Left cardiac atrium (tissue), 4 donors: ENCODE data around the gene PIGO. TPM values are rescaled to one million over a fixed set of nuclear protein-coding genes. Genes with fewer than 3 reads are reported as not detected.
A peak's percentile ranks its signal among the peaks of the same experiment; 100 is the strongest.

ENCODE experiments used
- ATAC-seq, 2 donors: fragments of 200-7000 bp; cut with Tn5 transposase; one replicate each; pipeline ENCODE4 v1.9.1; 2020; ENCODE audit warnings: mild to moderate bottlenecking in 2 of 2, moderate library complexity in 2 of 2
- DNase-seq: peaks from one replicate; pipeline ENCODE4 v3.0.0-alpha.2; 2020
- intact Hi-C, 2 donors: fragments of 100-400 bp; cut with DNase I; formaldehyde crosslinking; loops; one replicate each; pipeline versions ENCODE4 v1.14.1 to v1.15.1; 2022 to 2023
- long read RNA-seq: library from polyadenylated mRNA; unstranded; transcript quantifications from one replicate; pipeline ENCODE4 v2.0.0, GENCODE V29; 2021
- total RNA-seq, 2 donors: library from RNA; stranded (reverse); fragmentation: NEBNext Ultra II Directional; extraction: Animal tissue kit (Norgen Biotek cat#: 25700); gene quantifications; one replicate each; pipeline ENCODE4 v1.2.1, GENCODE V29; 2021
- donor health status: DM: no; HTN: yes; CAD: no.
- donor health status: DM: no; HTN: yes; CAD: no; lungs with severe emphysema.
- donor health status: DM: yes; HTN: yes; CAD: no.
- donor health status: Dilated cardiomyopathy.

PIGO gene
- 10 to 100 TPM; 10.9 to 11.5 TPM for total RNA-seq
- long read RNA-seq, partial matches to known transcripts, result 43 of 53 reads
- long read RNA-seq, other reads (novel, unspliced or antisense), result 7 of 53 reads

- peak; percentile 95 for ATAC-seq
- intact Hi-C loops, result loop anchor here (2.0 to 10.0 kb wide), 2 partner anchors 191 to 197 kb away; no protein-coding TSS in a partner anchor
- DNase-seq, result peak; percentile 93
These were observed at the start of gene PIGO for GRCh38 chr9:35096035-35096849. Gene PIGO, minus strand, starts transcription at chr9:35096591. Its CDS starts 1,026 bp downstream, at chr9:35095565.

- intact Hi-C loops, result no loop called here
- no peak for DNase-seq
- no peak for ATAC-seq
These were observed 45.6 kb upstream of the PIGO start for GRCh38 chr9:35142037-35142436.

- intact Hi-C loops, result no loop called here
- ATAC-seq (no peak), DNase-seq (no peak)
These were observed 43.7 kb upstream of the PIGO start for GRCh38 chr9:35140093-35140492.

- DNase-seq, result no peak
- intact Hi-C loops, result no loop called here
- no peak for ATAC-seq
These were observed 40.5 kb upstream of the PIGO start for GRCh38 chr9:35136866-35137265.

GRCh38 chr9:35135988-35136387 is 39.6 kb upstream of the PIGO start:
- ATAC-seq, result no peak
- DNase-seq, result no peak
- intact Hi-C loops, result no loop called here

GRCh38 chr9:35134920-35135319 is 38.5 kb upstream of the PIGO start:
- no peak for ATAC-seq
- DNase-seq, result no peak
- intact Hi-C loops, result no loop called here

GRCh38 chr9:35116898-35117551 is 20.6 kb upstream of the PIGO start:
- intact Hi-C loops, result loop anchor here (1.0 to 10.0 kb wide), 6 partner anchors 46 to 488 kb away; partner anchors contain the start of genes TESK1 (in 1 of the 2) and UNC13B (in 1 of the 2)
- peak; percentile 76 to 82 for ATAC-seq

GRCh38 chr9:35116539-35116897 is 20.1 kb upstream of the PIGO start:
- DNase-seq (no peak), ATAC-seq (peak; percentile 0 to 1)
- intact Hi-C loops, result loop anchor here (2.0 to 10.0 kb wide), 5 partner anchors 46 to 488 kb away; partner anchors contain the start of genes TESK1 (in 1 of the 2) and UNC13B (in 1 of the 2)

More at GRCh38 chr9:35116898-35117551, 20.6 kb upstream of the PIGO start:
- DNase-seq, result peak; percentile 93

- ATAC-seq (peak; percentile 72 to 74), DNase-seq (peak; percentile 97)
- intact Hi-C loops, result loop anchor here (2.0 to 10.0 kb wide), 5 partner anchors 47 to 489 kb away; partner anchors contain the start of genes TESK1 (in 1 of the 2) and UNC13B (in 1 of the 2)
These were observed 19.5 kb upstream of the PIGO start, which contains the start of gene ATOSB for GRCh38 chr9:35115680-35116538. Gene ATOSB, minus strand, starts transcription at chr9:35115862. Its CDS starts 7,588 bp downstream, at chr9:35108274.

- DNase-seq (peak; percentile 81), ATAC-seq (peak in 1 of 2 donors; percentile 5)
- intact Hi-C loops, result loop anchor here (5.0 to 10.0 kb wide), 3 partner anchors 152 to 490 kb away; partner anchors contain the start of gene TESK1 (in 1 of the 2)
These were observed 18.6 kb upstream of the PIGO start for GRCh38 chr9:35114840-35115628.

GRCh38 chr9:35114113-35114839 is 17.9 kb upstream of the PIGO start:
- intact Hi-C loops, result loop anchor here in 1 of 2 donors (10.0 kb wide), 1 partner anchor 491 kb away; the partner anchor contains the start of gene TESK1
- peak; percentile 92 for DNase-seq
- ATAC-seq, result peak; percentile 6 to 39

GRCh38 chr9:35112257-35113020 is 16.0 kb upstream of the PIGO start:
- intact Hi-C loops, result loop anchor here in 1 of 2 donors (10.0 kb wide), 1 partner anchor 492 kb away; the partner anchor contains the start of gene TESK1
- peak; percentile 60 for DNase-seq

GRCh38 chr9:35111001-35111933 is 14.9 kb upstream of the PIGO start:
- ATAC-seq (peak; percentile 76 to 87), DNase-seq (peak; percentile 99)
- intact Hi-C loops, result loop anchor here in 1 of 2 donors (10.0 kb wide), 1 partner anchor 494 kb away; the partner anchor contains the start of gene TESK1

More at GRCh38 chr9:35112257-35113020, 16.0 kb upstream of the PIGO start:
- ATAC-seq, result no peak

- intact Hi-C loops, result loop anchor here in 1 of 2 donors (10.0 kb wide), 1 partner anchor 494 kb away; the partner anchor contains the start of gene TESK1
- peak; percentile 49 for DNase-seq
- peak in 1 of 2 donors; percentile 31 for ATAC-seq
These were observed 14.0 kb upstream of the PIGO start for GRCh38 chr9:35110327-35110761.
